Nephron (organoid): Measurements from ENCODE around the gene ARHGAP26.

Experiments
- H3K27ac Mint-ChIP-seq, 3 experiments: 2 replicates each; pipeline ENCODE4 v1.8.0; 2020; ENCODE audit warnings: mixed read lengths in 3 of 3, mild to moderate bottlenecking in 2 of 3, moderate library complexity in 1 of 3
- H3K27me3 Mint-ChIP-seq: 2 replicates; pipeline ENCODE4 v1.8.0; 2021; ENCODE audit warnings: low read depth, mild to moderate bottlenecking, moderate library complexity, mixed read lengths
- H3K36me3 Mint-ChIP-seq: 2 replicates; pipeline ENCODE4 v1.8.0; 2020; ENCODE audit warnings: low read depth, mixed read lengths
- H3K4me1 Mint-ChIP-seq: 2 replicates; pipeline ENCODE4 v1.8.0; 2020; ENCODE audit warnings: mixed read lengths
- H3K4me3 Mint-ChIP-seq, 3 experiments: 2 replicates each; pipeline ENCODE4 v1.8.0; 2020; ENCODE audit warnings: mild to moderate bottlenecking in 3 of 3, mixed read lengths in 3 of 3, moderate library complexity in 2 of 3
- H3K9me3 Mint-ChIP-seq: 2 replicates; pipeline ENCODE4 v1.8.0; 2020; ENCODE audit warnings: mixed read lengths
- TF ChIP-seq, protein P1 (sequence below), 3 experiments: fragments of 200-600 bp; sonication (generic); IDR thresholded peaks; one replicate each; pipeline ENCODE4 v1.5.0; 2021; ENCODE audit warnings: antibody characterized with exemption in 3 of 3; ENCODE audit not compliant: unreplicated experiment in 3 of 3

ARHGAP26 gene

DNA sequence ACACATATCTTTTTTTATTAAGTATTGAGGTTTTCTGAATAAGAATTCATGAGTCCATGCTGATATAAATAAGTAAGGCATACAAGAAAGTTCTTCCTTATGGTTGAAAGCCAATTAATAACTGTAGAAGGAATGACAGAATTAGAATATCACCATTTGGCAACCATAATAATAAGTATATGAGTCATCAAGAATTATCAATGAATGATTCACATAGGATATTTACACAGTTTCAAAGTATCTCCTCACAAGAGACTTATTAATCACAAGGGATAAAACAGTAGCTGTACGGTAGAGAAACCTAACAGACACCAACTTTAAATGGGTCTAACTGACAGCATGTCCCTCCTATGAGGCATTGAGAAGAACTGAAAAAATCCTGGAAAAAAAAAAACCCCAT is 471.7 kb downstream of the ARHGAP26 start:
- H3K4me1 Mint-ChIP-seq, result peaks cover 14% of the 10 kb centered on the region

DNA sequence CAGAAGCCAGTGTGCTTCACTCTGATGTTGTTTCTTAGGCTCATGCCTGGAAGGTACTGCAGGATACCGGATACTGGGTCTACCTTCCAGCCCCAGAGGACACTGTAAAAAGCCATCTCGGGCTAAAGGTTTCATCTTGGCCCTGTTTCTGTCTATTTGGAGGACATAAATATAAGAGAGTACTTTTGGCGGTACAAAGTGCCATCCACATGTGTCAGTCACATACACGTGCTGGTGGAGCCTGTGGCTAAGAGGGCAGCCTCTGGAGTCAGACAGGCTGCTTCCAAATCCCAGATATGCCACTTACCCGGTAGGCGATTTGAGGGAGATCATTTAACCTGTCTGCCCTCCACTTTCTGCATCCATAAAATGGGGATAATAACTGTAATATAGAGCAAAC is 472.9 kb downstream of the ARHGAP26 start:
- no peak overlapping the region for H3K27ac Mint-ChIP-seq
- peaks cover 3% of the 10 kb centered on the region for H3K9me3 Mint-ChIP-seq
- no peak overlapping the region for H3K4me3 Mint-ChIP-seq
- TF ChIP-seq, protein P1, sequence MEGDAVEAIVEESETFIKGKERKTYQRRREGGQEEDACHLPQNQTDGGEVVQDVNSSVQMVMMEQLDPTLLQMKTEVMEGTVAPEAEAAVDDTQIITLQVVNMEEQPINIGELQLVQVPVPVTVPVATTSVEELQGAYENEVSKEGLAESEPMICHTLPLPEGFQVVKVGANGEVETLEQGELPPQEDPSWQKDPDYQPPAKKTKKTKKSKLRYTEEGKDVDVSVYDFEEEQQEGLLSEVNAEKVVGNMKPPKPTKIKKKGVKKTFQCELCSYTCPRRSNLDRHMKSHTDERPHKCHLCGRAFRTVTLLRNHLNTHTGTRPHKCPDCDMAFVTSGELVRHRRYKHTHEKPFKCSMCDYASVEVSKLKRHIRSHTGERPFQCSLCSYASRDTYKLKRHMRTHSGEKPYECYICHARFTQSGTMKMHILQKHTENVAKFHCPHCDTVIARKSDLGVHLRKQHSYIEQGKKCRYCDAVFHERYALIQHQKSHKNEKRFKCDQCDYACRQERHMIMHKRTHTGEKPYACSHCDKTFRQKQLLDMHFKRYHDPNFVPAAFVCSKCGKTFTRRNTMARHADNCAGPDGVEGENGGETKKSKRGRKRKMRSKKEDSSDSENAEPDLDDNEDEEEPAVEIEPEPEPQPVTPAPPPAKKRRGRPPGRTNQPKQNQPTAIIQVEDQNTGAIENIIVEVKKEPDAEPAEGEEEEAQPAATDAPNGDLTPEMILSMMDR (IDR thresholded peaks at IDR 0.05; ENCODE audit: unreplicated experiment in 3 of 3), result no peak
- no peaks in the 10 kb centered on the region for H3K36me3 Mint-ChIP-seq
- peaks cover 14% of the 10 kb centered on the region for H3K4me1 Mint-ChIP-seq
- peaks cover 9% of the 10 kb centered on the region for H3K27me3 Mint-ChIP-seq

More for the DNA sequence above, 471.7 kb downstream of the ARHGAP26 start:
- Mint-ChIP-seq H3K9me3 (peaks cover 3% of the 10 kb centered on the region), H3K4me3 (no peak overlapping the region), H3K36me3 (no peaks in the 10 kb centered on the region), H3K27ac (no peak overlapping the region), H3K27me3 (peaks cover 9% of the 10 kb centered on the region)
- TF ChIP-seq, protein P1 (IDR thresholded peaks at IDR 0.05; ENCODE audit: unreplicated experiment in 3 of 3), result no peak

DNA sequence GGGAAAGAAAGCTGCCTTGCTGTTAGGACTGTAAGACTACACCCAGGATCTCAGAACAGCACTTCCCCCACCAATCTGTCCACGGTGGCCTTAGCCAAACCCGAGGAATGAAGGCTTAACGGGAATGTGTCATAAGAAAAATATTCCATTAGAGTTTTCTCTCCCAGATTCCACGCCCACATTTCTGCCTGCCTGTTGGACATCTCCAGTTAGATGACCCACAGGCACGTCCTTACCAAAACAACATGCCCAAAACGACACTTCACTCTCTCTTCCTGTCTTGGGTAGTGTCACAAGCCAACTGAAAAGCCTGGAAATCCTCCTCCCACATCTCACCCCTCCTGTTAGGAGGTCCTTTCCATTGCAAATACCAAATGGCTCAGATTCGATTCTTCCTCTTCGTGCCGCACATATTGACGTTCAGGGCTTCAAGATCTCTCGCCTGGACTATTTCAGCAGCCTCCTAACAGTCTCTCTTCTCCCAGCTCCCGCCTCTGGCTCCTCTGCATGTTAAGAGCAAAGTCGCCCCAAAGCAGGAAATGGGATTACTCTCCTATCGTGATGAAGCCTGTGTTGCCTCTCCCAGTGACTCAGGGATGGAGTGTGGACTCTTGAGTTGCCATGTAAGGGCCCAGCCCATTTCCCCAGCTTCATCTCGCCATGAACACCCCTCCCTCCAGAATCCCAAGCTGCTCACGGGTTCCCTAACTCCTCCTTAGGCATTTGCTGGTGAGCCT is 474.0 kb downstream of the ARHGAP26 start:
- TF ChIP-seq, protein P1 (IDR thresholded peaks at IDR 0.05; ENCODE audit: unreplicated experiment in 3 of 3), result no peak
- peaks cover 3% of the 10 kb centered on the region for H3K27me3 Mint-ChIP-seq
- H3K27ac Mint-ChIP-seq, result peak overlapping the region in 2 of 3 experiments; percentile 5 to 16
- no peak overlapping the region for H3K4me3 Mint-ChIP-seq
- peaks cover 14% of the 10 kb centered on the region for H3K4me1 Mint-ChIP-seq
- peaks cover 3% of the 10 kb centered on the region for H3K9me3 Mint-ChIP-seq
- H3K36me3 Mint-ChIP-seq, result no peaks in the 10 kb centered on the region

DNA sequence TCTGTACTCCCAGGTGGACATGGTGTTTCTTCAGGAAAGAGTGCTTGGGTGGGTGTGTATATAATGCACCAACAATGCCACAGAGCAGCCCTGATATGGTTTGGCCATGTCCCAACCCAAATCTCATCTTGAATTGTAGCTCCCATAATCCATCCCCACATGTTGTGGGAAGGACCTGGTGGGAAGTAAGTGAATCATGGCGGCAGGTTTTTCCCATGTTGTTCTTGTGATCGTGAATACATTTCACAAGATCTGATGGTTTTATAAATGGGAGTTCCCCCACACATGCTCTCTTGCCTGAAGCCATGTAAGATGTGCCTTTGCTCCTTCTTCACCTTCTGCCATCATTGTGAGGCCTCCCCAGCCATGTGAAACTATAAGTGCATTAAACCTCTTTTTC is 474.8 kb downstream of the ARHGAP26 start:
- H3K9me3 Mint-ChIP-seq, result peaks cover 3% of the 10 kb centered on the region
- H3K27me3 Mint-ChIP-seq, result peaks cover 3% of the 10 kb centered on the region
- H3K4me1 Mint-ChIP-seq, result peaks cover 14% of the 10 kb centered on the region
- TF ChIP-seq, protein P1 (IDR thresholded peaks at IDR 0.05; ENCODE audit: unreplicated experiment in 3 of 3), result no peak
- no peak overlapping the region for H3K4me3 Mint-ChIP-seq
- no peaks in the 10 kb centered on the region for H3K36me3 Mint-ChIP-seq
- H3K27ac Mint-ChIP-seq, result no peak overlapping the region

DNA sequence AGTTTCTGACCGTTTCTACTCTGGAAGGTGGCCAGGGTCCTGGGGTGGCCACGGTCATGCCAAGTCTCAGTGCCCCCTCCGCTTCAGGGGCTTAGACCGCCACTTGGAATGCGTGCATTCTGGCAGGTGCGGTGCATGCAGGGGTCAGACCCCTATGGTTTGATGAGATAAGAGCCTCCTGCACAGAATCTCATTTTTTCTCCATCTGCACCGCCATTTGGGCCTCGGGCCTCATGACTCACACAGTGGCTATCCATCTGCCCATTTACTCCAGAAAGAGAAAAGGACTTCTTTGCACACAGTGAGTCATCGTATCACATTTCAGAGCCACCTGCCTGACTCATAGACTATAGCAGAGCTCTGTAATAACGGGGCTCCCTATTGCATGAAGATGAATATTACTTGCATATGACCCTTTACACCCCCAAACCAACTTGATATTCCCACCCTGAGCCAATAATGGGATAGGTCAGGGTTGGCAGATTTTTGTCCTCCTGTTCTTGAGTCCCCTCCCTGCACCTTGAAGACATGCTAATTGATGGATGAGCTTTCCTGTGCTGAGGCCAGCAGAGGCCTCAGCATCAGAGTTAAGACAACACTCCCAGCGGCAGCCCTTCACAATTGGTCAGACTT is 475.9 kb downstream of the ARHGAP26 start:
- peaks cover 3% of the 10 kb centered on the region for H3K9me3 Mint-ChIP-seq
- H3K27ac Mint-ChIP-seq, result no peak overlapping the region
- no peak overlapping the region for H3K4me3 Mint-ChIP-seq
- no peaks in the 10 kb centered on the region for H3K36me3 Mint-ChIP-seq
- TF ChIP-seq, protein P1 (IDR thresholded peaks at IDR 0.05; ENCODE audit: unreplicated experiment in 3 of 3), result no peak
- peaks cover 14% of the 10 kb centered on the region for H3K4me1 Mint-ChIP-seq
- H3K27me3 Mint-ChIP-seq, result peaks cover 3% of the 10 kb centered on the region
